ENCODE measurements around the gene SNPH.

SNPH gene

DNA sequence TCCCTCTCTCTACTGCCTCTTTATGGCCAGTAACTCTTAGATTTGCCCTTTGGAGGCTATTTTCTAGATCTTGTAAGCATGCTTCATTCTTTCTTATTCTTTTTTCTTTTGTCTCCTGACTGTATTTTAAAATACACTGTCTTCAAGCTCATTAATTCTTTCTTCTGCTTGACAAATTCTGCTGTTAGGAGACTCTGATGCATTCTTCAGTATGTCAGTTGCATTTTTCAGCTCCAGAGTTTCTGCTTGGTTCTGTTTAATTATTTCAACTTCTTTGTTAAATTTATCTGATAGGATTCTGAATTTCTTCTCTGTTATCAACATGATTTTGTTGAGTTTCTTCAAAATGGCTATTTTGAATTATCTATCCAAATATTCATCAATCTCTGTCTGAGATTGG lies 87.9 kb downstream of the SNPH start:
- no peak for DNase-seq (ENCODE audit: low read depth in 1 of 2, low spot score in 1 of 2)
- TF ChIP-seq, protein P1, sequence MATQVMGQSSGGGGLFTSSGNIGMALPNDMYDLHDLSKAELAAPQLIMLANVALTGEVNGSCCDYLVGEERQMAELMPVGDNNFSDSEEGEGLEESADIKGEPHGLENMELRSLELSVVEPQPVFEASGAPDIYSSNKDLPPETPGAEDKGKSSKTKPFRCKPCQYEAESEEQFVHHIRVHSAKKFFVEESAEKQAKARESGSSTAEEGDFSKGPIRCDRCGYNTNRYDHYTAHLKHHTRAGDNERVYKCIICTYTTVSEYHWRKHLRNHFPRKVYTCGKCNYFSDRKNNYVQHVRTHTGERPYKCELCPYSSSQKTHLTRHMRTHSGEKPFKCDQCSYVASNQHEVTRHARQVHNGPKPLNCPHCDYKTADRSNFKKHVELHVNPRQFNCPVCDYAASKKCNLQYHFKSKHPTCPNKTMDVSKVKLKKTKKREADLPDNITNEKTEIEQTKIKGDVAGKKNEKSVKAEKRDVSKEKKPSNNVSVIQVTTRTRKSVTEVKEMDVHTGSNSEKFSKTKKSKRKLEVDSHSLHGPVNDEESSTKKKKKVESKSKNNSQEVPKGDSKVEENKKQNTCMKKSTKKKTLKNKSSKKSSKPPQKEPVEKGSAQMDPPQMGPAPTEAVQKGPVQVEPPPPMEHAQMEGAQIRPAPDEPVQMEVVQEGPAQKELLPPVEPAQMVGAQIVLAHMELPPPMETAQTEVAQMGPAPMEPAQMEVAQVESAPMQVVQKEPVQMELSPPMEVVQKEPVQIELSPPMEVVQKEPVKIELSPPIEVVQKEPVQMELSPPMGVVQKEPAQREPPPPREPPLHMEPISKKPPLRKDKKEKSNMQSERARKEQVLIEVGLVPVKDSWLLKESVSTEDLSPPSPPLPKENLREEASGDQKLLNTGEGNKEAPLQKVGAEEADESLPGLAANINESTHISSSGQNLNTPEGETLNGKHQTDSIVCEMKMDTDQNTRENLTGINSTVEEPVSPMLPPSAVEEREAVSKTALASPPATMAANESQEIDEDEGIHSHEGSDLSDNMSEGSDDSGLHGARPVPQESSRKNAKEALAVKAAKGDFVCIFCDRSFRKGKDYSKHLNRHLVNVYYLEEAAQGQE (IDR thresholded peaks at IDR 0.05; ENCODE audit: insufficient replicate concordance, low read depth) = no peak
- TF ChIP-seq GABPA (IDR thresholded peaks at IDR 0.05; ENCODE audit: low read depth) (no peak), SPI1 (IDR thresholded peaks at IDR 0.05; ENCODE audit: borderline replicate concordance, low read depth) (no peak), POLR2AphosphoS5 (IDR thresholded peaks at IDR 0.05; ENCODE audit: low read depth) (no peak)
- TF ChIP-seq, protein P2, sequence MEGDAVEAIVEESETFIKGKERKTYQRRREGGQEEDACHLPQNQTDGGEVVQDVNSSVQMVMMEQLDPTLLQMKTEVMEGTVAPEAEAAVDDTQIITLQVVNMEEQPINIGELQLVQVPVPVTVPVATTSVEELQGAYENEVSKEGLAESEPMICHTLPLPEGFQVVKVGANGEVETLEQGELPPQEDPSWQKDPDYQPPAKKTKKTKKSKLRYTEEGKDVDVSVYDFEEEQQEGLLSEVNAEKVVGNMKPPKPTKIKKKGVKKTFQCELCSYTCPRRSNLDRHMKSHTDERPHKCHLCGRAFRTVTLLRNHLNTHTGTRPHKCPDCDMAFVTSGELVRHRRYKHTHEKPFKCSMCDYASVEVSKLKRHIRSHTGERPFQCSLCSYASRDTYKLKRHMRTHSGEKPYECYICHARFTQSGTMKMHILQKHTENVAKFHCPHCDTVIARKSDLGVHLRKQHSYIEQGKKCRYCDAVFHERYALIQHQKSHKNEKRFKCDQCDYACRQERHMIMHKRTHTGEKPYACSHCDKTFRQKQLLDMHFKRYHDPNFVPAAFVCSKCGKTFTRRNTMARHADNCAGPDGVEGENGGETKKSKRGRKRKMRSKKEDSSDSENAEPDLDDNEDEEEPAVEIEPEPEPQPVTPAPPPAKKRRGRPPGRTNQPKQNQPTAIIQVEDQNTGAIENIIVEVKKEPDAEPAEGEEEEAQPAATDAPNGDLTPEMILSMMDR (IDR thresholded peaks at IDR 0.05; ENCODE audit: insufficient read depth, low read length) = no peak
- no peak overlapping the region for H3K4me3 ChIP-seq (replicated peaks; ENCODE audit: insufficient read depth, low read length)
- no peak overlapping the region for H3K27ac ChIP-seq (replicated peaks)
- H3K27me3 ChIP-seq (ENCODE audit: insufficient read depth, poor library complexity, severe bottlenecking) = no peaks in the 10 kb centered on the region

DNA sequence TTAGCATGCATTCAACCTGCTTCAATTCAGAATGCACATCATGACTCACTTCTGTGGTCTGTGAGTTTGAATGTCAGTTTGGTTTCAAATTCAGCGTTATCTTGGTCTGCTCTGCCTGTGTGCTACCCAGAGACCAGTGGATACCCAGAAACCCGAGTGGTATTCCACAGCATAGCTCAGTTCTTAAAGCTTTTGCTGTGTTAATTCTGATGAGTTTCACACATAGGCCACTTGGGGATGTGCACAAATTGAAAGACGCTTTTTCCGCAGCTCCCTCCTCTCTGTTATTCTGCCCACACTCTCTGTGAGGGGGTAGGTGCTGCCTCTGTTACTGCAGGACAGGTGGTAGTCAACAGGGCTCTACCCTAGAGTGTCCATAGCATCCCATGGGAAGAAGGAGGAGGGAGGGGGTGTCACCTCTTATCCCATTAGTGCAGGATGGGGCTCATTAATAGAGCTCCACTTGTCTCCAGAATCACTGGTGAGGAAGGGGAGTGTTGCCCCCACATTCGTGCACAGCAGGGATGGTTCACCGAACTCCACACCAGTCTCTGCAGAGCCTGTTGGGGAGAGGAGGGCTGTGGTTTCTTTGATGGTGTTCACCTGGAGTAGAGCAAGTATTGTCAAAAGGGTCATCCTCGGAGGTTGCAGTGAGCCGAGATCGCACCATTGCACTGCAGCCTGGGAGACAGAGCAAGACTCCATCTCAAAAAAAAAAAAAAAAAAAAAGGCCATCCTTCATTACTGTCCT lies 92.0 kb downstream of the SNPH start:
- no peak for DNase-seq (ENCODE audit: low read depth in 1 of 2, low spot score in 1 of 2)
- no peak overlapping the region for H3K27ac ChIP-seq (replicated peaks)
- TF ChIP-seq SPI1 (IDR thresholded peaks at IDR 0.05; ENCODE audit: borderline replicate concordance, low read depth) = no peak
- no peak overlapping the region for H3K4me3 ChIP-seq (replicated peaks; ENCODE audit: insufficient read depth, low read length)
- H3K27me3 ChIP-seq (ENCODE audit: insufficient read depth, poor library complexity, severe bottlenecking) = no peaks in the 10 kb centered on the region

Data from HL-60 (cell line).